Amniotic stem cell (primary cell): Measurements from ENCODE around the gene SERPINB1.
A peak's percentile ranks its signal among the peaks of the same experiment; 100 is the strongest.
"Not testable (repeated sequence)": the region's sequence is repeated elsewhere in the genome, so short reads cannot be mapped to it uniquely, and the experiment has no call there.

ENCODE experiments used
- DNase-seq: peaks from one replicate; lab custom pipeline; 2025; lab: John Stamatoyannopoulos, UW

SERPINB1 gene

DNA sequence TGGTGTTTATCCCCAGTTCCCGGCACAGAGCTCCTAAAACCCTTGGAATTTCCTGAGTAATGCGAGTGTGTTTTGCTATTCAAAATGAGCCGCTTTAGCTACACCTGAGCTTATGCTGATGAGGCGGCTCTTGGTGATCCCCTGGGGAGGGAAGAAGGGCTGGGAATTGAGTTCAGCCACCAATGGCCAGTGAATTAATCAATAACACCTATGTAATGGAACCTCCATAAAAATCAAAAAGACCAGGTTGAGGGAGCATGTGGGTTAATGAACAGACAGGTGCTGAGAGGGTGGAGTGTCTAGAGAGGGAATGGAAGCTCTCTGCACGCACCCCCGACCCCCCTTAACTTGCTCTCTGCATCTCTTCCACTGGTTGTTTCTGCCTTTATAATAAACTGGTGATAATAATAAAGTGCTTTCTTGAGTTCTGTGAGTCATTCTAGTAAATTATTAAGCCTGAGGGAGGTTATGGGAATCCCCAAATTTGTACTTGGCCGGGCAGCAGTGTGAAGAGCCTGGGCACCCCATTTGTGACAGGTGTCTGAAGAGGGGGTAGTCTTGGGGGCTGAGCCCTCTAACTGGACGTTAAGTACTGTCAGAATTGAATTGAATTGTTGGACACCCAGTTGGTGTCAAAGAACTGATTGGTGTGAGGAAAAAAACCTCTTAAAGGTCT, 24.6 kb upstream of the SERPINB1 start:
- DNase-seq: no peak

DNA sequence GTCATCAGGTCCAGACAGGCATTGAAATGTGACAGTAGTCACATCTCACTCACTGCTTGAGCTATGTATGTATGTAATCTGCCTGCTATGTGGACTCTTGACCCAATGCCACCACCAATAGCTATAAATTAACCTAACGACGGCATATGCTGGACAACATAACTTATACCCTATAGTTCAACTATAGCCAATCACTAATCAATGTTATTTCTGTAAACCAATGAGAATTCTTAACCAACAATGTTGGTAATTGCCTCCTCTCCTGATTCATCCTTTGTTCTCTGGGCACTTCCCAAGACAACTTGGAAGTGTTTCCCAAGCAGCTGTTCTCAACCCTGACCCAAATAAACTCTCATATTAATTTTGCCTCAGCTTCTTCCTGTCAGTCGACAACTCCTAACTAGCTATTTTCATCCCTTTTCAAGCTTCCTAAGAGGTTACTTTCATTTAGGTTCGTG, 24.1 kb upstream of the SERPINB1 start:
- no peak for DNase-seq

DNA sequence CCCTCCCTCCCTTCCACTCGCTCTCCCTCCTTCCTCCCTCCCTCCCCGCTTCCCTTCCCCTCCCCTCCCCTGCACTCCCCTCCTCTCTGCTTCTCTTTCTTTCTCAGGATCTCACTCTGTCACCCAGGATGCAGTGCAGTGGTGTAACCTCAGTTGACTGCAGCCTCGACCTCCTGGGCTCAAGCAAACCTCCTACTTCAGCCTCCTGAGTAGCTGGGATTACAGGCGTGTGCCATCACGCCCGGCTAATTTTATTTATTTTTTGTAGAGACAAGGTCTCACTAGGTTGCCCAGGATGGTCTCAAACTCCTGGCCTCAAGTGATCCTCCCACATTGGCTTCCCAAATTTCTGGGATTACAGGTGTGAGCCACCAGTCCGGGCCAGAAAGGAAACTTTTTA, 23.6 kb upstream of the SERPINB1 start:
- DNase-seq: no peak

DNA sequence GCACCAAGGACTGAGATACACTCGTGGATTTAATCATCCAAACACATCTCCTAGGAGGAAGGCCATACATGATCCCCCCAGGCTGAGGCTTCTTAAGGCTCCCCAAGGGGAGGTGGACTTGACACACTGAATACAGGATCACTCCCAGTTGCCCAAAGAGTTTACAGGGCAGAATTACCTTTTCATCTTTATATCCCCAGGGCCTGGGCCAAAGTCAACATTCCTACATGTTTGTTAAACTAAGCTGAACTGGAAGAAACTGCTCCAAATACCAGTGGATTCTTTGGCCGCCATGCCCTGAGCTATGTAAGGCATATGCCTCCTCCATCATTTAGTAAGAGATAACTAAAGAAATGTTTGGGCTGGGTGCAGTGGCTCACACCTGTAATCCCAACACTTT, 22.2 kb upstream of the SERPINB1 start:
- DNase-seq: no peak

DNA sequence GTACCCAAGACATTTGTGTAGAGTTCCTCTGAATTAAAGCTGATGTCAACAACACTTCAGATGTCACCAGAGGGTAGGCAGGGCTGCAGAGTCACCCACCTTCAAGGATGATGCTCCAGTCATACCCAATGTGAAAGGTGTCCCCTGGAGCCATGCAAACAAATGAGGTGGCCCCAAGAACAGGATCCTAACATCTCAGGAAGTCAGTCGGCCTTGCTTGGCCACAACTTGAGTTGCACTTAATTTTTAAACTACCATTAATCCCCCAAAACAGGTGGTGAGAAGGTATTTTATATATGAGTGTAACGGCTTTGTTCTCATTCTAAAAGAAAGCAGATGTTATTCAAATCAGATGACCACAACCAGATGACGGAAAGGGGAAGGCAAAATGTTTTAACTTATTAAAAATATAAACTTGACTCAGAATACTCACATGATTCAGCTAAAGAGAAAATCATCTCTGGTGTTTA, 21.1 kb upstream of the SERPINB1 start:
- DNase-seq: no peak

DNA sequence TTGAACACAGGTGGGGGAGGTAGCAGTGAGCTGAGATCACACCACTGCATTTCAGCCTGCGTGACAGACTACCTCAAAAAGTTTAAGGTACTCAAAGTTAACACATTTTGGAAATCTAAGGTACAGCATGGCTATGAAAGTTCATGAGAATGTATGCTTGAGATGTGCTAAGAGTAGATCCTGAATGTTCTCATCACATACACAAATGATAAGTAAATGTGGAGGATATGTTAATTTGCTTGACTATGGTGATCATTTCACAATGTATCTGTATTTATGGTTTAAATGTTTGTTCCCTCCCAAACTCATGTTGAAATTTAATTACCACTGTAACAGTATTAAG, 20.1 kb upstream of the SERPINB1 start:
- DNase-seq: no peak

DNA sequence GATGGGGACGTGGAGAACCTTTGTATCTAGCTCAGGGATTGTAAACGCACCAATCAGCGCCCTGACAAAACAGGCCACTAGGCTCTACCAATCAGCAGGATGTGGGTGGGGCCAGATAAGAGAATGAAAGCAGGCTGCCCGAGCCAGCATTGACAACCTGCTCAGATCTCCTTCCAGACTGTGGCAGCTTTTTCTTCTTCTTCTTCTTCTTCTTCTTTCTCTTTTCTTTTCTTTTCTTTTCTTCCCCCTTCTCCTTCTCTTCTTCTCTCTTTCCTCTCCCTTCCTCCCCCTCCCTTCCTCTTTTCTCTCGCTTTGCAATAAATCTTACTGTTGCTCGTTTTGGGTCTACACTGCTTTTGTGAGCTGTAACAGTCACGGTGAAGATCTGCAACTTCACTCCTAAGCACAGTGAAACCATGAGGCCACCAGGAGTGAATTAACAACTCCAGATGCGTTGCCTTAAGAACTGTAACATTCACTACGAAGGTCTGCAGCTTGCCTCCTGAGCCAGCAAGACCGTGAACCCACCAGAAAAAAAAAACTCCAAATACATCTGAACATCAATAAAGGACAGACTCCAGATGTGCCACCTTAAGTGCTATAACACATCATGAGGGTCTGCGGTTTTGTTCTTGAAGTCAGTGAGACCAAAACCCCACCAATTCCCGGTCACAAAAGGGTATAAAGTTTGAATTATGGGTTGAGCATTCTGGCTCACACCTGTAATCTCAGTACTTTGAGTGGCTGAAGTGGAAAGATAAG, 19.6 kb upstream of the SERPINB1 start:
- DNase-seq: no peak

DNA sequence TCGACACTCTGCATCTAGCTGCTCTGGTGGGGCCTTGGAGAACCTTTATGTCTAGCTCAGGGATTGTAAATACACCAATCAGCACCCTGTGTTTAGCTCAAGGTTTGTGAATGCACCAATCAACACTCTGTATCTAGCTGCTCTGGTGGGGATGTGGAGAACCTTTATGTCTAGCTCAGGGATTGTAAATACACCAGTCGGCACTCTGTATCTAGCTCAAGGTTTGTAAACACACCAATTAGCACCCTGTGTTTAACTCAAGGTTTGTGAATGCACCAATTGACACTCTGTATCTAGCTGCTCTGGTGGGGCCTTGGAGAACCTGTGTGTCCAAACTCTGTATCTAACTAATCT, 19.0 kb upstream of the SERPINB1 start:
- DNase-seq: not testable (repeated sequence)

DNA sequence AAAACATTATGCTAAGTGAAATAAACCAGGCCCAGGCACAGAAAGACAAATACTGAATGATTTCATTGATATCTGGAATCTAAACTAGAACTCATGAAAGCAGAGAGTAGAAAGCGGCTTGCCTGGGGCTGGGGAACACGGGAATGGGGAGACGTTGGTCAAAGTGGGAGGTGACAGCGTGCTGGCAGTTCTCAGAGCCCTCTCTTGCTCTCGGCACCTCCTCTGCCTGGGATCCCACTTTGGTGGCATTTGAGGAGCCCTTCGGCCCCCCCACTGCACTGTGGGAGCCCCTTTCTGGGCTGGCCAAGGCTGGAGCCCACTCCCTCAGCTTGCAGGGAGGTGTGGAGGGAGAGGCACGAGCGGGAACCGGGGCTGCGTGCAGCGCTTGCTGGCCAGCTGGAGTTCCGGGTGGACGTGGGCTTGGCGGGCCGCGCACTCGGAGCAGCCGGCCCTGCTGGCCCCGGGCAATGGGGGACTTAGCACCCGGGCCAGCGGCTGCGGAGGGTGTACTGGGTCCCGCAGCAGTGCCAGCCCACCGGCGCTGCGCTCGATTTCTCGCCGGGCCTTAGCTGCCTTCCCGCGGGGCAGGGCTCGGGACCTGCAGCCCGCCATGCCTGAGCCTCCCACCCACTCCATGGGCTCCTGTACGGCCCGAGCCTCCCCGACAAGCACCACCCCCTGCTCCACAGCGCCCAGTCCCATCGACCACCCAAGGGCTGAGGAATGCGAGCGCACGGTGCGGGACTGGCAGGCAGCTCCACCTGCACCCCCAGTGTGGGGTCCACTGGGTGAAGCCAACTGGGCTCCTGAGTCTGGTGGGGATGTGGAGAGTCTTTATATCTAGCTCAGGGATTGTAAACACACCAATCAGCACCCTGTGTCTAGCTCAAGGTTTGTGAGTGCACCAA, 18.4 kb upstream of the SERPINB1 start:
- DNase-seq: not testable (repeated sequence)

DNA sequence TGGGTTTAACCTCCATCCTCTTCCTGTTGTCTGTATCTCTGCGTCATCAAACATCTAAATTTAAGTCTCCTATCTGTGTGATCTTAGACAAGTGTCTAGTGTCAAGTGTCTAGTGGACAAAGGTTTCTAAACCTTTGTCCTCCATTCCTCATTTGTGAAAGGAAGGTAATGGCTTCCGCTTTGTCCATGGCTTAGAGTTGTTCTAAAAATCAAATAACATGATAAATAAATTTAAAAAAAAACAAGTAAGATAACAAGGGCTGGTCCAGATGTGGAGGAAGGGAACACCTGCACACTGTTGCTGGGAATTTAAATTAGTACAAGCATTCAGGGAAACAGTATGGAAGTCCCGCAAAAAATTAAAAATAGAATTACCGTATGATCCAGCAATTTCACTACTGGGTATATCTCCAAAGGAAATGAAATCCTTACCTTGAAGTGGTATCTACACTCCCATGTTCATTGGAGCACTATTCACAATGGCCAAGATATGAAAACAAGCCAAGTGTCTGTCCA, 17.6 kb upstream of the SERPINB1 start:
- DNase-seq: no peak

DNA sequence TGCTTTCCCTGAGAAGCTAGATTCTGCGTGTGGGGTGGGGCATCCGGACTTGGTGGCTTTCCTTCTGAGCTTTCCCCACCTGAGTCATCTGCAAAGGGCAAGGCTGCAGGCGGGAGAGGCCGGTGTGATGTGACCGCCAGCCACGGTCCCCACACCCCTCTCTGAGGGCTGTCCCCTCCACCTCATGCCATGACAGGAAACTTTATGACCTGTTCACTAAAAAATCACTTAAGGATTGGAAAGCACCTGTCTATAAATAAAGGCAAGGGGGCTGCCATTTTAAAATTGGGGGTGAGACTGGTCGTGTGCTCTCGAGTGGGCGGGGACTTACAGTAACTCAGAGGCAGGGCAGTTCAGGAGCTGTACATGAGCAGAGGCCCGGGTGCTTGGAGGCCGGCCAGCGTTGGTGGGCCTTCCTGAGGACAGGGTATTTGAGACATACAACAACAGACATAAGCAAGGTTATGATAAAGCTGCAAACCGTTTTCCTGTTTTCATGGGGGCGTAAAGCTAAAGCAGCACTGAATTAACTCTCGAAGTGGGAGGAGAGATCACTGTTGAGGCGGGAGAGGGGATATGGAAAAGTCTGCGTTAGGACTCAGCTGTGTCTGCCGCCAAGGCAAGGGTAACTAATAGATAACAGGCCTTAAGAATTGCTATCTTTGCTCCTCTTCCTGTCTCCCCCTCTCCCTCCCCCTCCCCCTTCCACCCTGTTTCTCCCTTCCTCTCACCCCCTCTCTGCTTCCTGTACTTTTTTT, 16.1 kb upstream of the SERPINB1 start:
- DNase-seq: no peak

DNA sequence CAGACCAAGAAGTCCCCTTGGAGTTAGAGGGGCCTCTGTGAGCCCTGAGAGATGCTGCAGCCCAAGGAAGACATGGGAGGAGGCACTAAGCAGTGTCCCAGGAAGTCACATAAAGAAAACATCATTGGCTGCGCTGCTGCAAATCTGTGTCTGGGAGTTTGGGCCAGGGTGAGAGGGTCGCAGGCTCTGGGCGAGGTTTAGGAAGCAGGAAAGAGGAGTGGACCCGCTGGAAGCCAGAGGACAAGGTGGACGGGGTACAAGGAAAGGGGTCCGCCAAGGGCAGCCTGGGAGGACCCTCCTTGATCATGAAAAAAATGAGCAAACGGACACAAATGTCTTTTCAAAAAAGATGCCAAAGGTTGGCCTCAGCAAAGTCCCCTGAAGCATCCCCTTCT, 15.5 kb upstream of the SERPINB1 start:
- DNase-seq: no peak

DNA sequence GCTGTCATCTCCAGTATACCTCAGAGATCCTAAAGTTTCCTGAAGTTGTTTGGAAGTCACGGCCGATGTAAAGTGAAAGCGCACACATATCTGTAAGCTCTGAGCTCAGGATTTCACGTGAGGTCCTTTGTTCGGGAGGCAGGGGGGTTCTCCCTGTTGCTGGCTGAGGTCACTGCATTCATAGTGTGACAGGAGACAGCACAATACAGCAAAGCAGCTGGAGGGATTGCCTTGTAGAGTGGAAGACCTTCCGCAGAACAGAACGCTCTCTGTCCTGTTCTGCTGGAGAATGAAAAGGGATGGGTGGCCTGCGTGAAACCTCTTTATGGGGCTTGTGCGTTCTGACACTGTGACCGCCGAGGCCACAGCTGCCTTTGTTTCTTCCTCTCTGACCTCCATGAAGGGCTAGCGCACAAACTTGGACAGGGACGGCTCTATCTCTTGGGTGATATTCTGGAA, 13.4 kb upstream of the SERPINB1 start:
- no peak for DNase-seq

DNA sequence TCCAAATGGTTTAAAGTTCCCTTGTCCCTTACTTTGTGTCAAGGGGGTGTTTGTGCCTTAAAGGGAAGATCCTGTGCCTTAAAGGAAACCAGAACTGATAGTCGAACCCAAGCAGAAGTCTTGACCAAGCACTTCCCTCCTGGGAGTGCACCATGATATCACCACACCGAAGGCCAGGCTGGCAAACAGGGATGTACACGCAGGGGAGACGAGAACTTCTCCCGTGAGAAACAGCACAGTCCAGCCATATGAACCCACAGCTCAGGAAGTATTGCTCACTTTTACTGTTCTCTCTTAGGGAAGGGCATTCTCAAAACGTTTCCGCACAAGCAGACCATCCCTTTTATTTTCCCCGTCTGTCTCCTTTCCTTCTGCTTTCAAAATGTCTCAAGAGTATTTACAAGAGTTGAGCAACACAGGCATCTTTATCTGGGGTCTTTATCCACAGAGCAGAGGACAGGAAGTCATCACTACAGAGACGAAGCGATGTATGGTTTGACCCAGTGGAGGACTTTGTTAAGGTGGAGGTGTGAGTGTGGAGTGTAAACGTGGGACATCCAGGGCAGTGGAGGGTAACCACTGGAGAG, 12.8 kb upstream of the SERPINB1 start:
- no peak for DNase-seq

DNA sequence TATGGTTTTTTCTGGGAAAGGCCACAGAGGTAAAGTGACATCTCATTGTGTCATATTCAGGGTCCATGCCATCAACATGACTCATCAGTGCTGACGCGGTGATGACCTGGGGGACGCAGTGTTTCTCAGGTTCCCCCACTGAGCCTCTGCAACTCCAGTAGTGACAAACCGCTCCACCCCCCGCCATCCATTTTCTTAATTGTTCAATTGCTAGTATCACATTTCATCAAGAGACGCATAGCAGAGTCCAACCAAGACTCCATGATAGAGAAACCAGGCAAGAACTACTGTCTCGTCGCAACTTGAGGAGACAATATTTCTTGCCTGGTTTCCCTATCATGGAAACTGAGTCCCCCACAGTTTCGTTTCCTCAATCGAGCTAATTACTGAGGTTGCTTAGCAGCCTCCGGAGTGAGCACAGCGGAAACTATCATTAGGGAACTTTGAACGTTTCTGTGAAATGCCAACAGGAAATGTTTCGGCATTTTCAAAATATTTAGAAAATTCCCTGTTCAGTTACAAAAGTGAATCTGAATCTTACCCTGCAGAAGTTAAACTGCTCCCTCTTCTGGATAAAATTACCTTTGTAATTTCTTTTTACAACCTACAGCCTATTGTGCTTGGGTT, 12.2 kb upstream of the SERPINB1 start:
- peak; percentile 48 for DNase-seq

DNA sequence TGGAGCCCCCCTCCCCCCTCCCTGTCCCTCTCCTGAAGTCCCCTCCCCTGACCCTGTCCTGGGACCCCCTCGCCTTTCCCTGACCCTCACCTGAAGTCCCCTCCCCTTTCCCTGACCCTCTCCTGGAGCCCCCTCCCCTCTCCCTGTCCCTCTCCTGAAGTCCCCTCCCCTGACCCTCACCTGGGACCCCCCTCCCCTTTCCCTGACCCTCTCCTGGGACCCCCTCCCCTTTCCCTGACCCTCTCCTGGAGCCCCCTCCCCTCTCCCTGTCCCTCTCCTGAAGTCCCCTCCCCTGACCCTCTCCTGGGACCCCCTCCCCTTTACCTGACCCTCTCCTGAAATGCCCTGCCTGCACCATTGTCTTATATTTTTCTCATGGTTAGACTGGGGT, 11.7 kb upstream of the SERPINB1 start:
- DNase-seq: not testable (repeated sequence)

DNA sequence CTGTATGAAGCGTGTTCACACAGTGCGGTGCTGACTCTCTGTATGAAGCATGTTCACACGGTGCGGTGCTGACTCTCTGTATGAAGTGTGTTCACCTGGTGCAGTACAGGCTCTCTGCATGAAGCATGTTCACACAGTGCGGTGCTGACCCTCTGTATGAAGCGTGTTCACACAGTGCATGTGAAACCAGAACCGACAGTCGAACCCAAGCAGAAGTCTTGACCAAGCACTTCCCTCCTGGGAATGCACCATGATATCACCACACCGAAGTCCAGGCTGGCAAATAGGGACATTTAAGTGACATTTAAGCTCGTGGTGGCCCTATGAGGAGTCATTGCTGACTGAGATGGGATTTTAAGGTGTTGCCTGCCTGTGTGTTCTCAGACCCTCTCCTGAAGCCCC, 11.3 kb upstream of the SERPINB1 start:
- DNase-seq: no peak

DNA sequence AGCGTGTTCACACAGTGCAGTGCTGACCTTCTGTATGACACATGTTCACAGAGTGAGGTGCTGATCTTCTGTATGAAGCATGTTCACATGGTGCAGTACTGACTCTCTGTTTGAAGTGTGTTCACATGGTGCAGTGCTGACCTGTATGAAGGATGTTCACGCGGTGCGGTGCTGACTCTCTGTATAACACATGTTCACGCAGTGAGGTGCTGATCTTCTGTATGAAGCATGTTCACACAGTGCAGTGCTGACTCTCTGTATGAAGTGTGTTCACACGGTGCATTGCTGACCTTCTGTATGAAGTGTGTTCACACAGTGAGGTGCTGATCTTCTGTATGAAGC, 10.8 kb upstream of the SERPINB1 start:
- no peak for DNase-seq

DNA sequence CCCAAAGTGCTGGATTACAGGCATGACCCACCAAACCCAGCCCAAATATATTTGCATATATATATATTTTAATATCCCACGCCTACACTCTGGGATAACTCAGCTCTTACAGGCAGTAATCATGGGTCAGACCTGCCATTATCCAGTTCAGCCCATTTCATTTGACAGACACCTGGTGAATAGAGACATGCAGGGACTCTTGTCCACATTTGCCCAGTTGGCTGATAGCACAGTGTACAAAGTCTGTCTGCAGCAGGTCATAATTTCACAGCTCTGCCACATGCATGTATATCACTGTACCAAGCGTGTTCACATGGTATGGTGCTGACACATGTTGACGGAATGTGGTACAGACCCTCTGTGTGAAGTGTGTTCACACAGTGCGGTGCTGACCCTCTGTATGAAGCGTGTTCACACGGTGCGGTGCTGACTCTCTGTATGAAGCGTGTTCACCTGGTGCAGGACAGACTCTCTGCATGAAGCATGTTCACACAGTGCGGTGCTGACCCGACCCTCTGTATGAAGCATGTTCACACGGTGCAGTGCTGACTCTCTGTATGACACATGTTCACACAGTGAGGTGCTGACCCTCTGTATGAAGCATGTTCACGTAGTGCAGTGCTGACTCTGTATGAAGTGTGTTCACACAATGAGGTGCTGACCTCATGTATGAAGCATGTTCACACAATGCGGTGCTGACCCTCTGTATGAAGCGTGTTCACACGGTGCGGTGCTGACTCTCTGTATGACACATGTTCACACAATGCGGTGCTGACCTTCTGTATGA, 10.3 kb upstream of the SERPINB1 start:
- DNase-seq: no peak

DNA sequence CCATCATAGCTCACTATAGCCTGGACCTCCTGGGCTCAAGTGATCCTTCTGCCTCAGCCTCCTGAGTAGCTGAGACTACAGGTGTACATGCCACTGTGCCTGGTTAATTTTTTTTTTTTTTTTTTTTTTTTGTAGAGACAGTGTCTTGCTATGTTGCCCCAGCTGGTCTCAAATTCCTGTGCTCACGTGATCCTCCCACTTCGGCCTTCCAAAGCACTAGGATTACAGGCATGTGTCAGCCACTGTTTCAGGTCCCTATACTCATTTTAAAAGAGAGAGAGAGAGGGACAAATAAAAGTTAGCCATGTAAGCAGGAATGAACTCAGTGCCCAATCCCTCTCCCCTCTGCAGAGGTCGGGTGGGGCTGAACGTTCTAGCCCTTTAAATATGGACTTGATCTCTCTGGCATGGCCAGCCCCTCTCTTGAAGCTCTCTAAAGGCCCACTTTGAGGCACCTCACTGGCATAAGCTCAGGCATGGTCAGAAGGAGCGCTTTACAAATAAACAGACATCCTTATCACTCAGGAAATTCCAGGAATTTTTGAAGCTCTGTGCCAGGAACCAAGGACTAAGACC, 9.0 kb upstream of the SERPINB1 start:
- DNase-seq: peak; percentile 4
